Right atrium auricular region (tissue), 2 donors: ENCODE measurements around the gene ARID4B. TPM values are rescaled to one million over a fixed set of nuclear protein-coding genes. Genes with fewer than 3 reads are reported as not detected.

Experiments
- DNase-seq: peaks from one replicate; pipeline ENCODE4 v3.0.0-alpha.2; 2019; ENCODE audit warnings: low spot score
- H3K27ac ChIP-seq, 2 donors: fragments of 200-600 bp; sonication (generic); 1 replicate in 1 of 2; 2 replicates in 1 of 2; pipeline ENCODE4 v1.5.1; 2016 to 2019
- H3K27me3 ChIP-seq, 2 donors: fragments of 200-600 bp; sonication (generic); one replicate each; pipeline versions ENCODE4 v1.5.1 to v1.6.0; 2017 to 2019
- H3K36me3 ChIP-seq: fragments of 200-600 bp; sonication (generic); one replicate; pipeline ENCODE4 v1.5.1; 2016
- H3K4me1 ChIP-seq, 2 donors: fragments of 200-600 bp; sonication (generic); one replicate each; pipeline versions ENCODE4 v1.5.1 to v1.6.0; 2017 to 2019
- H3K4me3 ChIP-seq, 2 donors: fragments of 200-600 bp; sonication (generic); 1 replicate in 1 of 2; 2 replicates in 1 of 2; pipeline ENCODE4 v1.5.1; 2017 to 2019; ENCODE audit warnings: mild to moderate bottlenecking in 1 of 2, moderate library complexity in 1 of 2
- H3K9me3 ChIP-seq, 2 donors: fragments of 200-600 bp; sonication (generic); one replicate each; pipeline ENCODE4 v1.5.1; 2019
- total RNA-seq, 2 donors: library from RNA; depleted of rRNA; stranded (reverse); fragments of >200 nt; gene quantifications; one replicate each; pipeline ENCODE4 v1.1.0, GENCODE V29; 2016
- TF ChIP-seq, protein P1 (sequence below), 2 donors: fragments of 200-600 bp; sonication (generic); IDR thresholded peaks; one replicate each; pipeline ENCODE4 v1.5.1; 2019; ENCODE audit warnings: antibody characterized with exemption in 2 of 2

ARID4B gene
- total RNA-seq, 2 donors from 2014 or later, result 15.9 to 16.1 TPM

DNA sequence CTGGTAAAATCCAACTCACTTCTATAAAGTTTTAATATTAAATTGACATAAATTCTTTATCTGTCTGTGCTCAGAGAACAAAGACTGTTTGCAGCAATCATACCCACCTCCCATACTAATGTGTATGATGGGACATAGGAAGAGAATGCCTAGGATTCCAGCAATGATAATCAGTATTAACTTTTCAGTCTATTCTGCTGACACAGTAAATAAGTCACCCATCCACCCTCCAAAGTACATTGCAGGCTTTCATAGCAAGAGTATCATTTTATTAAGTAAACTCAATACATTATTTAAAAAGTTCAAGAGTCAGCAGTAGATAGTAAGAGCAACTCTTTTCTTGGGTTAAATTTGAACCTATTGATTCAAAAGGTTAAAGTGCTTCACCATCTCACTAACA, 175.7 kb downstream of the ARID4B start:
- Histone ChIP-seq H3K27me3 (no peaks in the 10 kb centered on the region), H3K9me3 (no peaks in the 10 kb centered on the region), H3K27ac (no peak overlapping the region), H3K4me1 (no peaks in the 10 kb centered on the region), H3K4me3 (no peak overlapping the region), H3K36me3 (peaks cover 79% of the 10 kb centered on the region)
- TF ChIP-seq, protein P1, sequence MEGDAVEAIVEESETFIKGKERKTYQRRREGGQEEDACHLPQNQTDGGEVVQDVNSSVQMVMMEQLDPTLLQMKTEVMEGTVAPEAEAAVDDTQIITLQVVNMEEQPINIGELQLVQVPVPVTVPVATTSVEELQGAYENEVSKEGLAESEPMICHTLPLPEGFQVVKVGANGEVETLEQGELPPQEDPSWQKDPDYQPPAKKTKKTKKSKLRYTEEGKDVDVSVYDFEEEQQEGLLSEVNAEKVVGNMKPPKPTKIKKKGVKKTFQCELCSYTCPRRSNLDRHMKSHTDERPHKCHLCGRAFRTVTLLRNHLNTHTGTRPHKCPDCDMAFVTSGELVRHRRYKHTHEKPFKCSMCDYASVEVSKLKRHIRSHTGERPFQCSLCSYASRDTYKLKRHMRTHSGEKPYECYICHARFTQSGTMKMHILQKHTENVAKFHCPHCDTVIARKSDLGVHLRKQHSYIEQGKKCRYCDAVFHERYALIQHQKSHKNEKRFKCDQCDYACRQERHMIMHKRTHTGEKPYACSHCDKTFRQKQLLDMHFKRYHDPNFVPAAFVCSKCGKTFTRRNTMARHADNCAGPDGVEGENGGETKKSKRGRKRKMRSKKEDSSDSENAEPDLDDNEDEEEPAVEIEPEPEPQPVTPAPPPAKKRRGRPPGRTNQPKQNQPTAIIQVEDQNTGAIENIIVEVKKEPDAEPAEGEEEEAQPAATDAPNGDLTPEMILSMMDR (IDR thresholded peaks at IDR 0.05), result no peak
- no peak for DNase-seq

DNA sequence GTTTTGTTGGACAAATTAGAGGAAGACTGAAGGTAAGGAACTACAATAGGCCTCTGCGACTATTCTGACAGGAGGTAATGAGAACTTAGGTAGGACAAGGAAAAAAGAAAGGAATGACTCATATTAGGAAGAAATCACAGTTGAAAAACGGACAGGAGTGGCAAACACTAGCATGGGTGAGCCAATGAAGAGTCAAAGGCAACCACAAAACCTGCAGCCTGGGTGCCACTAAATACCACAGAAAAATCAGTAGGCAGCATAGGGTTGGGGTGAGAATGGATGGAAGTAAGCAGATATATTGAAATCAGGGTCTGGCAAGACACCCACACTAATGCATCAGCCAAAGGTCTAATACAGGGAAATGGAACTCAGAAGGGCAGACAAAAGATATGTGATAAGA, 176.9 kb downstream of the ARID4B start:
- Histone ChIP-seq H3K4me3 (no peak overlapping the region), H3K36me3 (peaks cover 83% of the 10 kb centered on the region), H3K9me3 (no peaks in the 10 kb centered on the region), H3K27me3 (no peaks in the 10 kb centered on the region), H3K4me1 (no peaks in the 10 kb centered on the region), H3K27ac (no peak overlapping the region)
- DNase-seq, result no peak
- TF ChIP-seq, protein P1 (IDR thresholded peaks at IDR 0.05), result no peak

DNA sequence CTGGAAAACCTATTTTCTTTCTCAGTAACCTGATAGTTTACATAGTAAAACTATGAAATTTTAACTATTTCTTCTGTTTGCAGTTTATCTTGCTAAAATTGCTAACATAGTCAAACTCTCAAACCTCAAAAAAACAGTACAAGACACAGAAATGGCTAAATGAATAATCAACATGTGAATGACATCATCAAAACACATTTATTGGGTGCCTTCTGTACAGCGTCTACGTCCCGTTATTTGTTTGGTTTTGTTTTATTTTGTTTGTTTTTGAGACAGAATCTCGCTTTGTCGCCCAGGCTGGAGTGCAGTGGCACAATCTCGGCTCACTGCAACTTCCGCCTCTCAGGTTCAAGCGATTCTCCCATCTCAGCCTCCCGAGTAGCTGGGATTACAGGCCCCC, 178.2 kb downstream of the ARID4B start:
- Histone ChIP-seq H3K4me3 (no peak overlapping the region), H3K27me3 (no peaks in the 10 kb centered on the region), H3K27ac (no peak overlapping the region), H3K4me1 (no peaks in the 10 kb centered on the region), H3K36me3 (peaks cover 84% of the 10 kb centered on the region), H3K9me3 (no peaks in the 10 kb centered on the region)
- no peak for DNase-seq
- TF ChIP-seq, protein P1 (IDR thresholded peaks at IDR 0.05), result no peak

DNA sequence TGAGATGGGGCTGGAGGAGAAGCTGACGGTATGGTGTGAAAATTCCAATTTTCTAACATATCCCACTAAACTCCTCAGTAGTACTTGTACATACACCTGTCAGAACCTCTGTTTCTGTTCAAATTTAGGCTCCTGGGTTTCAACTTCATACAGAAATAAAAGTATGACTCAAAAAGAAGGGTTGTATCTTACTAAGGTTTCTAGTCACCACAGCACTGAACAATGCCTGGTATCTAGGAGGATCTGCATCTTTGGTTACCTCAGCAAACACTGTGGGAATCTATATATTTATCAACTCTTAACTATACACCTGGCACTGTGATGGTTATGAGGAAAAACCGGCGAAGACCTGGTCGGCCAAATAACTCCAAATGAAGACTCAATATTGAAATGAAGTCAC, 180.7 kb downstream of the ARID4B start:
- Histone ChIP-seq H3K27me3 (no peaks in the 10 kb centered on the region), H3K27ac (no peak overlapping the region), H3K36me3 (peaks cover 67% of the 10 kb centered on the region), H3K9me3 (no peaks in the 10 kb centered on the region), H3K4me3 (no peak overlapping the region), H3K4me1 (no peaks in the 10 kb centered on the region)
- DNase-seq, result no peak
- TF ChIP-seq, protein P1 (IDR thresholded peaks at IDR 0.05), result no peak

DNA sequence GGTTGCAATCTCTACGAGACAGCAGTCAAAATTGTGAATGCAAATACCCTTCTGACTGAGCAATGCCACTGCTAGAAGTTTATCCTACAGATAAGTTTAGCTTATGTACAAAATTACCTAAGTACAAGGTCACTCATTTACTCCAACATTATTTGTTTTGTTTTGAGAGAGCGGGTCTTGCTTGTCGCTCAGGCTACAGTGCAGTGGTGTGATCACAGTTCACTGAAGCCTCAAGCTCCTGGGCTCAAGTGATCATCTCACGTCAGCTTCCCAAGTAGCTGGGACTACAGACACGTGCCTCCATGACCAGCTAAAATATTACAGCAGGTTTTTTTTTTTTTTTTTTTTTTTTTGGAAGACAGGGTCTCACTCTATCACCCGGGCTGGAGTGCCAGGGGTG, 182.3 kb downstream of the ARID4B start:
- no peak for DNase-seq
- TF ChIP-seq, protein P1 (IDR thresholded peaks at IDR 0.05), result no peak
- Histone ChIP-seq H3K36me3 (peaks cover 64% of the 10 kb centered on the region), H3K9me3 (no peaks in the 10 kb centered on the region), H3K27ac (no peak overlapping the region), H3K4me1 (no peaks in the 10 kb centered on the region), H3K4me3 (no peak overlapping the region), H3K27me3 (no peaks in the 10 kb centered on the region)

DNA sequence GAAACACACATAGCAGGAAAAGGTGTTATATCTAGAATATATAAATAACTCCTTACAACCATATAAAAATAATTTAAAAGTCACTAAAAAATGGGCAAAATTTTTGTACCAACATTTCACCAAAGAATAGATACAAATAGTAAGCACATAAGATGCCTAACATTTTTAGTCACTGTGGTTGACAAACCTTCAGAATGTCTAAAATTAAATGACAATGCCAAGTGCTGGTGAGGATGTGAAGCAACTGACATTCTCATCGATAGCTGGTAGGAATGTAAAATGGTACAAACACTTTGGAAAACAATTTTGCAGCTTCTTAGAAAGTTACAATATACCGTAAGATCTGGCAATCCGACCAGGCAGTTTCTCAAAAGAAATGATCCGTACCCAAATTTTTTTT, 185.0 kb downstream of the ARID4B start:
- no peaks in the 10 kb centered on the region for H3K9me3 ChIP-seq
- H3K27ac ChIP-seq, result no peak overlapping the region
- H3K36me3 ChIP-seq, result peaks cover 60% of the 10 kb centered on the region
- H3K27me3 ChIP-seq, result no peaks in the 10 kb centered on the region
- no peak for DNase-seq
- H3K4me1 ChIP-seq, result no peaks in the 10 kb centered on the region
- TF ChIP-seq, protein P1 (IDR thresholded peaks at IDR 0.05), result no peak
- H3K4me3 ChIP-seq, result no peak overlapping the region
